Sciatic nerve (tissue), 2 donors: ENCODE measurements around the gene ALDH3A1. TPM values are rescaled to one million over a fixed set of nuclear protein-coding genes. Genes with fewer than 3 reads are reported as not detected.

ENCODE experiments used
- ATAC-seq: fragments of 200-7000 bp; cut with Tn5 transposase; one replicate; pipeline ENCODE4 v1.9.1; 2020; ENCODE audit warnings: mild to moderate bottlenecking, moderate library complexity
- DNase-seq: peaks from one replicate; pipeline ENCODE4 v3.0.0-alpha.2; 2020; ENCODE audit warnings: low spot score
- intact Hi-C: fragments of 100-400 bp; cut with DNase I; formaldehyde crosslinking; loops from one replicate; pipeline ENCODE4 v1.14.2; 2022
- total RNA-seq: library from RNA; stranded (reverse); fragmentation: NEBNext Ultra II Directional; extraction: Animal tissue kit (Norgen Biotek cat#: 25700); gene quantifications from one replicate; pipeline ENCODE4 v1.2.1, GENCODE V29; 2021
- donor health status: DM: no; HTN: no; CAD: no.
- donor health status: DM: no; HTN: no; CAD: no.

ALDH3A1 gene
- total RNA-seq, 1 donor from 2014 or later, result 0.76 TPM

- DNase-seq (no peak), ATAC-seq (no peak)
- intact Hi-C loops, result no loop called here
Measured at GRCh38 chr17:19763416-19763815, 15.3 kb upstream of the ALDH3A1 start.

- ATAC-seq (peak; percentile 57), DNase-seq (peak; percentile 89)
- intact Hi-C loops, result no loop called here
Measured at GRCh38 chr17:19762515-19762961, 14.4 kb upstream of the ALDH3A1 start.

DNA sequence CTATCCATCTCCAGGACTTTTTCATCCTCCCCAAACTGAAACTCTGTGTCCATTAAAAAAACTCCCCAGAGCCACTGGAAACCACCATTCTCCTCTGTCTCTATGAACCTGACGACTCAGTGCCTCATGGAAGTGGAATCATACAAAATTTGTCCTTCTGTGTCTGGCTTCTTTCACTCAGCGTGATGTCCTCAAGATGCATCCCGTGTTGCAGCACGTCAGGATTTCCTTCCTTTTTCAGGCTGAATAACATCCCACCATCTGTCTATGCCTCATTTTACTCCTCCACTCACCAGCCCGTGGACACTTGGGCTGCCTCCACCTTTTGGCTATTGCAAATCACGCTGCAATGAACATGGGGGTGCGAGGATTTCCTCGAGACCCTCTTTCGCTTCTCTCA is 12.6 kb upstream of the ALDH3A1 start:
- DNase-seq (no peak), ATAC-seq (no peak)
- intact Hi-C loops, result no loop called here

DNA sequence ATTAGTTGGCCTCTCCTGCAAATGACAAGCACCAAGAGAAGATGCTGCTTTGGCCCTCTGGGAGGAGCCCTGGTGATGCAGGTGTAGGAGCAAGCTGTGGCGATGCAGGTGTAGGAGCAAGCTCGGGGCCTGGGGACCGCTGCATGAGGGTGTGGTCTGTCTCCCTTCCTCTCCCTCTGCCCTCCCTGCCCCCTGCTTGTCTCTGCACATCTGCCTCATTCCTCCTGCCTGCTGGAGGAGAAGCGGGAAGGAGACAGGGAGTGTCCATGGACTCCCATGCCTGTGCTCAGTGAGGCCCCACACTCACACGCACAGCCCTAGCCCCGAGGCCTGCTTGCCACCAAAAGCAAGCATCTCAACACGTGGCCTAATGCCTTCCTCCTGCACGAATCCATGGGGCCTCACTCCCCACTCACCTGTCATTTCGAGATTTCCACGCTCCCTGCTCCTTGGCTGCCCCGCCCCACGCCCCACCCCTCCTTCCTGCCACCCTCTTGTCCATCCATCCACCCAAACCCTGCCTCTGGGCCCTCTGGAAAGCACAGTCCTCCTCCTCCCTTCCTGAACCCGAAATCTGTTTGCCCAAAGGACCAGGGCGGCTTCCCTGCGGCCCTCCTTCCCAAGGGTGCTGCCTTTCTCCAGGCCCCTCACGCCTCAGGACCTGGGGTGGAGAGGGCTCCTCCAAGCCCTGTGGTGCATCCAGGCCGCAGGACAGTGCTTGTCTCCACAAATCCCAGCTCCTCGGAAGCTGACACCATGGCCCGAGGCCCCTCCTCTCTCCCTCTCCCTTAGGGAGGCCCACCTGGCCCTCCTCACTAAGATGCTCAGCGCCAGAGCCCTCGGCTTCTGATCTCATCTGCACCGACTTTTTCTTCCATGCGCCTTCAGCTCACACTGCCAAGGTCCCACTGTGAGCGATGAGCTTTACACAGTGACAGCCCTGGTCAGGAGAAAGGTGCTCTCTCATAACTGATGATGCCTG is 11.8 kb upstream of the ALDH3A1 start:
- intact Hi-C loops, result no loop called here
- ATAC-seq (no peak), DNase-seq (no peak)

DNA sequence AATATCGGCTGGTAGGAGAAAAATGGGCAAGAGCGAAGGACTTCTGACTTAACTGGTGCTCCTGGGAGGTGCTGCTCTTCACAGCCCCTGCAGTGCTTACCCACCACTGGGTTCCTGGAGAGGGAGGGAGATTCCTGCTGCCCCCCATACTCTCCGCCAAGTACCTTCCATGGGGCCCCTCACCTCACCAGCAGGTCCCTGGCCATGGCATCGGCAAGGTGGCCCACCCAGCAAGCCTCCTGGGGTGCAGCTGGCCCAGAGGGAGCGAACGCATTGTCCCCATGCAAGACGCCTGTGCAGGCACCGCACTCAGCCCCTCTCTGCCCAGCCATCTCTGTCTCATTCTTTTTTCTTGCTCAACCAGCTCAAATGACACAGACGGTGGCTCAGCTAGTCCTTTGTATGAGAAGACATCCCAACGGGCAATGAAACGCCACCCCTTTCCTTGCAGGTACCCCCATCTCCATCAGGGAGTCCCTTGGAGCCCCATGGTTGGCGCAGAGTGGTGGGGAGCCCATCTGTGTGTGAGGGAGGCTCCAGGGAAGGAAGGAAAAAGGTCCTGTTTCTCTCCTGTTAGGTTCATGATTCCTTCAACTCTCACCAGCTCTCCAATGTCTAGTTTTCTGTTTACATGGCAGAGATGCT is 9.6 kb upstream of the ALDH3A1 start:
- no peak for ATAC-seq
- DNase-seq, result no peak
- intact Hi-C loops, result no loop called here

- ATAC-seq, result no peak
- intact Hi-C loops, result no loop called here
Measured at GRCh38 chr17:19756546-19756945, 8.4 kb upstream of the ALDH3A1 start.

DNA sequence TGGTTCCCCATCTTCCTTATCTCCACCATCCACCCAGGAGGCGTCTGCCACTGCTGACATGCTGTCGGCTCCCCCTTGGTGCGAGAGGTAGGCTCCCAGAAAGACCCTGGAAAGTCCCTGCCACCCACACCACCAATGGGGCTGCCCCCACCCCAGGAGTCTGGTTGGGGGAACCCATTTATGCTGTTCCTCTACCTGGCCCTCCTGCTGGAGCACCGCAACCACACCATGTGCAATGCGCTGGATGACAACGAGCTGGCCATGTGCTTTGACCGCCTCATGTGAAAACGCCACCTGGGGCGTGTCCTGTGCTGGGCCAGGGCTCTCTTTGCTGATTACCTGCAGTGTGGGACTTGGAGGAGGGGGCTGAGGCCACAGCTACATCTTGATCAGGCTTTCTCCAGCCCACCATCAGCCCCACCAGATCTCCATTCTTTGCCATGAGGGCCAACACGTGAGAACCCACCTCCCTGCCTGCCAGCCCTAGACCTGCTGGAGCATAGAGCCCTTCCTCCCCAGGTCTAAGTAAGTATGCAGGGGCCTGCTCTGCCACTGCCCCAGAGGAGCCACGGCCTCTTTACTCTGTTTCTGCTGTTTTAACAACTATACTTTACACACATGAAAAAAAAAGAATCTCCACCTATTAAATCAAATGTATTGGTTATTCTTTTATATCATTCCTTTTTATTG is 7.9 kb upstream of the ALDH3A1 start:
- DNase-seq (no peak), ATAC-seq (no peak)
- intact Hi-C loops, result no loop called here

More at GRCh38 chr17:19756546-19756945, 8.4 kb upstream of the ALDH3A1 start:
- DNase-seq, result no peak

DNA sequence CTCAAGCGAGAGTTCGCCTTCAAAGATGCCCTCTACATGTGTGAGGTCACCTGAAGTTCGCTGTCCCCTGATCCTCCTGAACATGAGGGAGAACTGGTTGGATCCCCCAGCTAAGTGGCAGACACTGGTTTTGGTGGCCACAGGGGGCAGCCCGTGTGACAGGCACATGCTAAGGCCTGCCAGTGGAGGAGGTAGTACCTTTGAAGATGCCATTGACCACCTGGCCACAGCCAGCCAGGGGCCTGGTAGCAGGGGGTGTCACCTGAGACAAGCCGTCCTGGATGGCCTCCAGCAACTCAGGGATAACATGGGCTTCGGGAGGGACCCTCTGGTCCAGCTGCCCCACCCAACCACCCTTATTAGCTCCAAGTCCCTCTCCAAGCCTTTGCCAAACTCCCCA is 7.3 kb upstream of the ALDH3A1 start:
- intact Hi-C loops, result no loop called here
- DNase-seq (no peak), ATAC-seq (no peak)

DNA sequence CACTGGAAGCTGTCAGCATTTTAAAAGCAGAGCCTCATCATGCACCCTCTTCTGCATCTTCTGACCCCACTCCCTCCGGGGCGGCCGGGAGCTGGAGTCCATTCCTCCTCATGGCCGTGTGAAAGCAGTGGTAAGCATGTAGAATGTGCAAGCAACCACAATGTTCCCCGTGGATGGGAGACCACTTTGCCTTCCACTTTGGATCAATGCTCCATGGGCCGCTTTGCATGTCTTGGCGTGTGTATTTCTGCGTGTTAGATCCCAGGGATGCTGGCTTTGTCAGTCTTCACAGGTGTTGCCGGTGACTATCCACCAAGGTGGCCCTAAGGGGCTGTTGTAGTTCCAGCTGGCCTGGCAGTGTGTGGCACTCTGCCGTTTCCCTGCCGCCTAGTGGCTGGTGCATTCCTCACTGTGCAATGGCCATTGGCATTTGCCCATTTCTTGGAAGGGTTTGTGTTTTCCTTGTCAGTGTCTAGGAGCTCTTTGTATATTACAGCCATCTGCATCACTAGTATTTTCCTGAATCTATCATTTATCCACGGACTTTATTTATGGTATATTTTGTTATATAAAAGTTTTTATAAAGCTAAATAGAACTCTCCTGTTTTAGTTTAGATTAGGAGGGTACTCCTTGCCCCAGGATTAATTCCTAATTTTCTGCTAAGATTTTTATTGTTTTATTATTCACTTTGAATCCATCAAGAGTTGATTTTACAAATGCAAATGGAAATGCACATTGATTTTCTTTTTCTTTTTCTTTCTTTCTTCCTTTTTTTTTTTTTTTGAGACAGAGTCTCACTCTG is 5.8 kb upstream of the ALDH3A1 start:
- DNase-seq (peak; percentile 56), ATAC-seq (peak; percentile 47)
- intact Hi-C loops, result no loop called here

DNA sequence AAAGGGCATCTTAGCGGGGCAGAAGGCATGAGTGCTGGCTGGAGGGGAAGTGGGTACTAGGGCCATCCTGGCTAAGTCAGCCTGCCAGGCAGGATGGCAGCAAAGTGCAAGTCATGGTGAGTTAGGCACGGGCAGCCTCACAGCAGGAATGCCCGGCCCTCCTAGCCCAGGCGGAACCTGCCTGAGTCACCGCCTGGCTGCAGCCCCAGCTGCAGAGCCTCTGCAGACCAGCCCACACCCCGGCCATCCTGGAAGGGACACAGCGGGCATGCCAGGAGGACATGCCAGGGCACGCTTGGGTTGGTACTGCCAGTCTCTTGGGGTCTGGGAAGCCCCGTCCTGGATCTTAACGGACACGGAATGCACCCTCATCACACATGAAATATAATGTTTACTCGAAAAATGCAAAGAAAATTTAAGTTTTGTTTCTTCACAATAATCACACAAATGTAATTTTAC is 5.0 kb upstream of the ALDH3A1 start:
- intact Hi-C loops, result no loop called here
- DNase-seq (peak; percentile 63), ATAC-seq (peak; percentile 70)

DNA sequence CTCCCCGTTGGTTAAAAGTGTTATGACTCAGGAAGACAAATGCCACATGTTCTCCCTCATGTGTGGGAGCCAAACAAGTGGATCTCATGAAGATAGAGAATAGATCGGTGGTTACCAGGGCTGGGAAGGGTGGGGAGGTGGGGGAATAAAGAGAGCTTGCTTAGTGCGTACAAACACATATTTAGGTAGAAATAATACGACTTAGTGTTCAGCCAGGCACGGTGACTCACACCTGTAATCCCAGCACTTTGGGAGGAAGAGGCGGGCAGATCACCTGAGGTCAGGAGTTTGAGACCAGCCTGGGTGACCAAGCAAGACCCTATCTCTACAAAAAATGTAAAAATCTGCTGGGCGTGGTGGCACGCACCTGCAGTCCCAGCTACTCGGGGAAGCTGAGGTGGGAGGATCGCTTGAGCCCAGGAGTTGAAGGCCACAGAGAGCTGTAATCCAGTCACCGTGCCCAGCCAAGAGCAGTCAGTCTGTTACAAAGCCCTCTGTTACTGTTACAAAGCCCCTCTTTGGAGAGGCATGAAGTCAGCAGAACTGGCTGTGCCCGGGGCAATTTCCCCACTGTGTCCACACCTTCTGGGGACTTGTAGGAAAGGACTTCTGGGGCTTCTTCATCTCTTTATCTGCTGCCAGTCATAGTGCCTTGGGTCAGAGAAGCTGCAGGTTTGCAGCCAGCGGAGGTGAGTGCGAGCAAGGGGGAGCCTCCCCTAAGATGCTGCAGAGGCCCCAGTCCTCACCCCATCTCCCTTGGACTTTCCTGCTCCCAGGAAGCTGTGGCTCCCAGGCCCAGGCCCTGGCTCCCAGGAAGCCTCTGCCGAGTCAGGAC is 4.3 kb upstream of the ALDH3A1 start:
- intact Hi-C loops, result no loop called here
- DNase-seq, result no peak

DNA sequence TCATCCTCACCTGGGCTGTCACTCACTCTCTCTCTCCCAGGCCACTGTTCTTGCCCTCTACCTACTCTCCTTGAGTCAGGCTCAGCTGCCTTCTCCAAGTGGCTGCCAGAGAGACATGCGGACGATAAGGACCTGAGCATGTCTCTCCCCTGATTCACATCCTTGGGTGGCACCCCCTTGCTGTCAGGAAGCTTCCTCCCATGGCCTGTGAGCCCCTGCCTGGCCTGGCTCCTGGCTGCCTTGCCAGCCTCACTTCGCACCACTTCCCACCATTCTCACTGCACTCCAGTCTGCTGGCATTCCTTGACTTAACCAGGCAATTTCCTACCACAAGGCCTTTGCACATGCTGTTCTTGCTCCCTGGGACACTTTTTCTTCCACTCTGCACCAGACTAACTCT is 2.7 kb upstream of the ALDH3A1 start:
- DNase-seq (no peak), ATAC-seq (no peak)
- intact Hi-C loops, result no loop called here

More for the DNA sequence above, 4.3 kb upstream of the ALDH3A1 start:
- ATAC-seq, result no peak

DNA sequence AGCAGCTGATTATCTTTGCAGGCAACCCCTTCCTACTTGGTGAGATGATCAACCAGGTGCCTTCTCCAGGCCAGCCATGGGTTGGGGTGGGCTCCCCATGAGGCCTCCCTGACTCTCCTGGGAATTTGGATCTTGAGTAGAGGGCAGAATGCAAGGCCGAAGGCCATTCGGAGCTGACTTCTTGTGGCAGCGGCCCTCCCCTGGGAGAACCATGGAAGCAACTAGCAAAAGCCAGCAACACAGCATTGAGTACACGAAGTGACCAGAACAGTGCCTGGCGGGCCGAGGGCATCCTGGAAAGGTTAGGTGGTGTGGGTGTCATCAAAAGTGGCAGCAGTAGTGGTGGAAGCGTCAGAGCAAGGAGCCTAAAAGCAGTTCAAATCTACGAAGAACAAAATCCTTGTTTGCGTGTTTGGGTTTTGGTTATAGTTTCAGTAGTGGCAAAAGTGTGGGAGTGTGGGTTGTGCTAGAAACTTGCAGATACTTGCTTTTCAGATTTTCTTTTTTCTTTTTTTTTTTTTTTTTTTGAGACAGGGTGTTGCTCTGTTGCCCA is 2.0 kb upstream of the ALDH3A1 start:
- intact Hi-C loops, result no loop called here

DNA sequence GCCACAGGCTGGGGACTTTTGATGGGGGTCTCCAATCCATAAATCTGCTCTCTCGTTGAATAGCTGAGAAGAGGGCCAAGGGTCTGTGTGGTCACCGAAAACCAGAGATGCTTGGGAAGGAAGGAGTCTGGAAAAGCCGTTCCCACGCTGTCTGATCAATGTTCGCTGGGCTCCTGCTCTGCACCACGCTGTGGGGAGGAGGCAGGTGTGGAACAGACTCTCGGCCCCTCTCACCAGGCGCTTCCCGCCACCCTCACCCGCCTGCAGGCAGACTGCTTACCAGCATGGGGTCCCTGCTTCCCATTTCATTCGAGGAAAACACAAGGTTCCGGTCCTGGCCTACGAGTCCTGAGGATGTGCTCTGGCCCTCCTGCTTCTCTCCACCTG is 702 bp upstream of the ALDH3A1 start:
- intact Hi-C loops, result no loop called here
- DNase-seq (no peak), ATAC-seq (no peak)

More for the DNA sequence above, 2.0 kb upstream of the ALDH3A1 start:
- DNase-seq (no peak), ATAC-seq (no peak)

DNA sequence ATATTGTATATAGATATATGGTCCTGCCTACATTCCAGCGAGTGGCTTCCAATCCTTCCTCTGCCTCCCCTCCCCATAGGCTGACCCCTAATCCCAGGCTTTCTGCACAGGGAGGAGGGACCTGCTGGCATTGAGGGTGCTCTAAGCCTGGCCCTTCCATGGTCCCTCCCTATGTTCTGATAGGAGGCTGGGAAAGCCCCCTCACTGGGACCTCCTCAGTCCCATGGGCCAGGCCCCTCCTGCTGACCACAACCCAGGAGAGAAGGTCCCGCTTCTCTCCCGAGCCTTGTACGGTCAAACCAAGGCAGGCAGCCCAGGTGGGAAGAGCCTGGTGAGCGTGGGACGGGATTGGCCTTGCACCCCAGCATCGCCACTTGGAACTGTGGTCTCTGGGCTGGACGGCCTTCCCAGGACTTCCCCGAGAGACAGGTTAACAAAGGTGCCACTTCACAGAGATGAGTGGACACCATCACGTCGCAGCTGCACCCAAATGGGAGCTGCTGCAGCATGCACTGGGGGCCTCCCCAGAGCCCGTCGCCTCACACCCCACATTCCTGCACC is 859 bp downstream of the ALDH3A1 start:
- intact Hi-C loops, result no loop called here
- no peak for ATAC-seq
- DNase-seq, result no peak

GRCh38 chr17:19746517-19746916 is 1.6 kb downstream of the ALDH3A1 start:
- no peak for ATAC-seq
- intact Hi-C loops, result no loop called here

More at GRCh38 chr17:19746517-19746916, 1.6 kb downstream of the ALDH3A1 start:
- no peak for DNase-seq
